Stromal cell of bone marrow (primary cell): ENCODE results near the gene MED16.
"Not testable (repeated sequence)": the region's sequence is repeated elsewhere in the genome, so short reads cannot be mapped to it uniquely, and the experiment has no call there.

ENCODE experiments used
- DNase-seq: peaks from one replicate; pipeline ENCODE4 v3.0.0-alpha.2; 2012; ENCODE audit warnings: low read depth

The MED16 gene

DNA sequence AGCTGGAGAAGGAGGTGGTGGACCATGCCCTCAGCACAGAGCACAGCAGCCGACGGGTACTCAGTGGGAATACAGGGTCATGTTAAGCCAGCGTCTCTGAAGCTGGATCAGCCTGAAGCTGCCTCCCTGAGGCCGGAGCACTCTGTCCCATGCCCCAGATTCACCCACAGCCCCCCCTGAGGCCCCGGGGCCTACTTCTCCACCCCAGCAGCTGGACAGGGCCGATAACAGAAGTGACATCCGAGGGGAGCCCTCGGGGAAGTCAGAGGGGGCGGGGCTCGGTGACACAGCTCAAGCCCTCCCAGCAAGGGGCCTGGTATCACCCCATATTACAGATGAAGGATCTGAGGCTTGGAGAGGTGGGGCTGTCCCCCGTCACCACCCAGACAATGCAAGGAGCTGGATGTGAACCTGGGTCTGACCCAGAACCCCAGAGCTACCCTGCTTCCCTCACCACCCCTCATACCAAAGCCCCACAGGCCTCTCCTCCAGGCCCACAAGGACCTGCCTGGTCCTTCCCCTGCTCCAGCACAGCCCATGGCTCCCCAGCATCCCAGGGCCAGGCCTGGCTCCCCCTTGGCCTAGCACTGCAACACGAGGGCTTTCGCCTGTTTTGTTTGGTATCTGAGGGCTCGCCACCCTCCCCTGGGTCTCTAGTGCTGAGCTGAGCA, 14.3 kb upstream of the MED16 start:
- no peak for DNase-seq

DNA sequence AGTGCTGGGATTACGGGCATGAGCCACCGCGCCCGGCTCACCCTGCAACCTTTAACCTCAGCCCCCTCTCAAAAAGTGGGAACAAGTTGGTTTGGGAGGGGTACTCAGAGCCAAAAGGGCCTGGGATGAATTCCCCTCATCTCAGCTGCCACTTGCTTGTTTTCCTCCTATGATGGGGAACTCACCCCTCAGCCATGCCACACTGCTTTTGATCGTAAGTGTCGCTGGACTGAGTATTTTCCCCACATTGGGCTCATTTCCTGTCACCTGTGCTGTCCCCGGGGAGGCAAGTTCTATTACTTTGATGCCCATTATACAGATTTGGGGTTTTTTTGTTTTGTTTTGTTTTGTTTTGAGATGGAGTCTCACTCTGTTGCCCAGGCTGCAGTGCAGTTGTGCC, 13.5 kb upstream of the MED16 start:
- no peak for DNase-seq

DNA sequence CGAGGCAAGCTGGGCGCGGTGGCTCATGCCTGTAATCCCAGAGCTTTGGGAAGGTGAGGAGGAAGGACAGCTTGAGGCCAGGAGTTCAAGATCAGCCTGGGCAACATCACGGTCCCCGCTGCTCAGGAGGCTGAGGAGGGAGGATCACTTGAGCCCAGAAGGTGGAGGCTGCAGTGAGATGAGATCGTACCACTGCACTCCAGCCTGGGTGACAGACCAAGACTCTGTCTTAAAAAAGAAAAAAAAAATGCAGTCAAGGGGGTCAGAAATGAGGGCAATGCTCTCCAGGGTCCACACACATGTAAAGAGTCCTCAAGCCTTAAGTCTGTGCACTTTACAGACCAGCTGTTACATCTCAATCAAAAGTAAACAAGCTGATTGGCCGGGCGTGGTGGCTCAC, 11.6 kb upstream of the MED16 start:
- DNase-seq, result no peak

DNA sequence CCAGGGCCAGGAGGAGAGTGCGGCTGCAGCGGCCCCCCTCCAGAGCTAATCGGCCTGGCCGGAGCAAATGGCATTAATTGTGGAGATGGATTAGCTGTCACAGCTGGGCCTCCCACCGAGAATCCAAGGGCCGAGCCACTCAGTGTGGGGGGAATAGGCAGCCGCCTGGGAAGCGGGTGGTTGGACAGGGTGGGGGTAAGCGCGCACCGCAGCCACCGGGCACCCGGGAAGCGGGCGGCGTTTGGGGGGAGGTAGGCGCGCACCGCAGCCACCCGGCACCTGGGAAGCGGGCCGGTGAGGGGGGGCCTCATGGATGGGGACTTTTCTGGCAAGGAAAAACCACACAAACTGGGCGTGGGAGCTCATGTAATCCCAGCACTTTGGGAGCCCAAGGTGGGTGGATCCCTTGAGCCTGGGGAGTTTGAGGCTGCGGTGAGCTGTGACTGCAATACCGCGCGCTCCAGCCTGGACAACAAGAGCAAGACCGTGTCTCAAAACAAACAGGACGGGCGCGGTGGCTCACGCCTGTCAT, 10.3 kb upstream of the MED16 start:
- DNase-seq, result no peak

DNA sequence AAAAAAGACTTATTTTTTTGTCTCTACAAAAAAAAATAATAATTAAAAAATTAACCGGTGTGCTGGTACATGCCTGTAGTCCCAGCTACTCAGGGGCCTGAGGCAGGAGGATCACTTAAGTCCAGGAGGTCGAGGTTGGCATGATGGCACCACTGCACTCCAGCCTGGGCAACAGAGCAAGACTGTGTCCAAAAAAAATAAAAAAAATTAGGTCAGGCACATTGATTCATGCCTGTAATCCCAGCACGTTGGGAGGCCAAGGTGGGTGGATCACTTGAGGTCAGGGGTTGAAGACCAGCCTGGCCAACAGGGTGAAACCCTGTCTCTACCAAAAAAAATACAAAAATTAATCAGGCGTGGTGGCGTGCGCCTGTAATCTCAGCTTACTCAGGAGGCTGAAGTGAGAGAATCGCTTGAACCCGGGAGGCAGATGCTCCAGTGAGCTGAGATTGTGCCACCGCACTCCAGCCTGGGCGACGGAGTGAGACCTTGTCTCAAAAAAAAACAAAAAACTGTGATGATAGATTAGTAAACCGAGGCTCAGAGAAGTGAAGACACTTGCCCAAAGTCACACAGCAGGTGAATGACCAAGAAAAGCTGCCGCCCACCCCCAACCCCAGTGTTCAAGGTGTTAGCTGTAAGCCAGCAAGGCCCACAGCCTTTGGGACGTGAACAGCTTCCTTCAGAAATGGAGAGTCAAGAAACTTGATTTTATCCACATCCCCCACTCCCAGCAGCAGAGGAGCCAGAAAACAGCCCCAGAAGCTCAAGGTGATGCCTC, 9.6 kb upstream of the MED16 start:
- no peak for DNase-seq

DNA sequence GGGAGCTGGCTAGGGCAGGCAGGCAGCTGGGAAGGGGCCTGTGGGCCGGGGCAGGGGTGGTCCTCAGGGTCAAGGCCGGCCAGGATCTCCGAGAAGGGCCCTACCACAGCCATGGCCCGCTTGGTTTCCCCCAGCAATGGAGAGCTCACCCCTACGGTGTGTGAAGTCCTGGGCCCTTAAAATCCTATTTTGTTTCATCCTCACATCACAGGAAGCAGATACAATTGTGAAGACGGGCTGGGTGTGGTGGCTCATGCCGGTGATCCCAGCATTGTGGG, 9.0 kb upstream of the MED16 start:
- no peak for DNase-seq

DNA sequence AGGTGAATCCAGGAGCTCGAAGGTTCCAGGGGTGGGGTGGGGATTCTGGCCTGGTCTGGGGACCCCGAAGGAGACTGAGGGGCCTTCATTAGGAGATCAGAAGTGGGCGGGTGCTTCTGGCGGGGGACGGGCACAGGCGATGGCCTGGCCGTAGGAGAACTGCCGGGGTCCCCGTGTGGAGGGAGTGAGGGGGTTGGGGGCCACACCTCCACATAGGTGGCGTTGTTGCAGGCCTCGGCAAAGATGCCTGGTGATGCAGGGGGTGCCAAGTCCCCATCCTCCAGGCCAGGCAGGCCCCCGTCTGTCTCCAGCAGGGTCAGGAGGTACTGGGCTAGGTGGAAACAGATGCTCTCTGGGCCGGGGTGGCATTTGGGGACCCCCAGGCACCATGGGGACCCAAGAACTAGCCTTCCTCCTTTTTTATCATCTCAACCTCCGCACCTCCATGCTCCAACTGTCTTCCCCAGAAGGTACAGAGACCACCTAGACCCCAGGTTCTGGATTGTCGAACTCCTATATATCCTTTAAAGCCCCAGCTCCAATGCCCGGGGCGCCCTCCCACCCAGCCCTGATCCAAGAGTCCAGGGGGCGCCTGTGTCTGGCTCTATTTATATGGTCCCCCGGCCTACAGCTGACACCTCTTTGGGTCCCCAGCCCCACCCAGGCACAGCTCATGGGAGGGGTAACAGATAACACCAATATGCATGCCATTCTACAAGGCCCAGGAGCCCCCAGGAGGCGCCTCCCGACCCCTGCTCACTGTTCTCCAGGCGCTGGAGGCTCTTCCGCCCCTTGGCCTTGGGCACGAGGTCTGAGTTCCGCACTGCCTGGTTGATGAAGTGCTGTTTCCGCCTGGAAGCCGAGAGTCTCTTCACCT, 8.5 kb upstream of the MED16 start:
- no peak for DNase-seq

DNA sequence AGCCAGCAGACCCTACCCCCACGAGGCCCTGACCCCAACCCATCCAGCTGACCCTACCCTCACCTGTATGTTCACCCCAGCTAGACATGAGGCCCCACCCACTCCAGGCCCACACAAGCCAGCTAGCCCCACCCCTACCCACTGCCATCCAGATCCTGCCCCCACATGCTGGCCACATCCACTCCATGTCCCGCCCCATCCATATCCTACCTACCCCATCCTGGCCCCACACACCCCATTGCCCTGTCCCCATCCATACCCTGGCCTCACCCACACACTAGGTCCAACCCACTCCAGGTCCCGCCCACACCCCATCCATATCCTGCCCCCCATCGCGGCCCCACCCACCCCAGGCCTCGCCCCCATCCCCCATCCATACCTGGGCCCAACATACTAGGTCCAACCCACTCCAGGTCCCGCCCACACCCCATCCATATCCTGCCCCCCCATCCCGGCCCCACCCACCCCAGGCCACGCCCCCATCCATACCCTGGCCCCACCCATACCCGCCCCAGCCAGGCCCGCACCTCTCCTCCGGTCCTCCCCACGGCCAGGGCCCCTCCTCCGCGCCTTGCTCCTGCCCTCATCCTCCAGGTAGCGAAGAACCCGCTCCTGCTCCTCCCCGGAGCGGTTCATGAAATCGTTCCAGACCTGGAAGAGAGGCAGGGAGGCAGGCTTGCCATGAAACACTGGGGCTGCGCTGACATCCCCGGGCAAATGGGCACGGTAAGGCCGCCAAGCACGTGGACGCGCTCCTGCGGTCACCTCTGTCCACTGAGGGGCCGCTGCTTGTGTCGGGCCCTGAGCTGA, 7.5 kb upstream of the MED16 start:
- DNase-seq, result no peak

DNA sequence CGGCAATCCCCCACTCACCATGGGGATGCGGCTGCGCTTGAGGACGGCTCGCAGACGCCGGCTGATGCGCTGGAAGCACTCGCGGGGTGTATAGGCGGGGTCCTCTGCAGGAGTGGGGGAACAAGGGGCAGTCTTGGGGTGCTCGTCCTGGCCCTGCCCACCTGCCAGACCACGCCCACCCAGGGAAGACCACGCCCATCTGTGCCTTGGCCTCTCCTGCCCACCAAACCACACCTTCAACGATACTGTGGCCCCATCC, 7.0 kb upstream of the MED16 start:
- DNase-seq, result no peak

DNA sequence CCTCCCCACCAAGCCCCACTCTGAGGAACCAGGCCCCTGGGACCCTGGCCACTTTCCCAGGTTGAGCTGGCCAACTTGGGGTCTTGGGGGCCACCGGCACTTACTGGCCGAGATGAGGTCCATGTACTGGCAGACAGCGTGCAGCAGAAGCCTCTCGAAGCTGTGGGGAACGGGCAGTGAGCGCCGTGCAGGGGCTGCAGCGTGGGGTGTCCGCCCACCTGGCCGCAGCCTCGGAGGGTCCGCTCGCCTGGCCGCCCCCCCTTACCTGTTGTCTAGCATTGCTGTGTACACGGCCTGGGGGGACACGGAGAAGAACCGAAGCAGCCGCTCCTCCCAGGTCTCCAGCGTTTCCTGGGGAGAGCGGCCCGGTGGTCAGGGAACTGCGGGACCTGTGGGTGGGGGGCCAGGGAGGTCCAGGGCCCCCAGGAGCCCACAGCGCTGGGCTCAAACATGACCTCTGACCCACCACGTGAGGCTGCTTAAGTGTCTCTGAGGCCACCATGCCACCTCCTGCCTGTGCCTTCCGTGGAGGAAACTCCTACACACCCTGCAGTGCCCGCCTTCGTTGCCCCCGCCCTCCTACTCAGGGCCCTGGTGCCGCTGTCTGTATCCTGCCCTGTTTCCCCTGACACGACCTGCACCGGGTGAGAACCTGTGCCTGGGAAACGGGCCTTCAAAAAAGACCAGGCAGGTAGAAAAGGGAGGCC, 6.5 kb upstream of the MED16 start:
- DNase-seq, result no peak

DNA sequence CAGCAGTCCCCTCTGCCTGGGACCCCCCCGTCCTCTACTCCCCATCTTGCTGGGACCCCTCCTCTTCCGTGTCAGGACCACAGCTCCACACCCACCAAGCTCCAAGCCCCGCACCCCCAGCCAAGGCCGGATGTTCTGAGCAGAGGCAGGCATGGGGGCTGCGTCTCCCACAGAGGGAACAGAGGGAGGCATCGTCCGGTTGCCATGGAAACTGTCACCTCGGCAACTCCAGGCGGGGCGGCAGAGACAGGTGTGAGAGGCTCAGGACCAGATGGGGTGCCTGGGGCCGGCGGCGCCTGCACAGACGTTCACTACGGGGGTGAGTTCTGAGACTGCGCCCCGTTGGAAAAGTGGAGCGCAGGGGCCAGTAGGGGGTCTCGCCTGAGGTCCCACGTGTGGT, 5.7 kb upstream of the MED16 start:
- DNase-seq, result no peak

DNA sequence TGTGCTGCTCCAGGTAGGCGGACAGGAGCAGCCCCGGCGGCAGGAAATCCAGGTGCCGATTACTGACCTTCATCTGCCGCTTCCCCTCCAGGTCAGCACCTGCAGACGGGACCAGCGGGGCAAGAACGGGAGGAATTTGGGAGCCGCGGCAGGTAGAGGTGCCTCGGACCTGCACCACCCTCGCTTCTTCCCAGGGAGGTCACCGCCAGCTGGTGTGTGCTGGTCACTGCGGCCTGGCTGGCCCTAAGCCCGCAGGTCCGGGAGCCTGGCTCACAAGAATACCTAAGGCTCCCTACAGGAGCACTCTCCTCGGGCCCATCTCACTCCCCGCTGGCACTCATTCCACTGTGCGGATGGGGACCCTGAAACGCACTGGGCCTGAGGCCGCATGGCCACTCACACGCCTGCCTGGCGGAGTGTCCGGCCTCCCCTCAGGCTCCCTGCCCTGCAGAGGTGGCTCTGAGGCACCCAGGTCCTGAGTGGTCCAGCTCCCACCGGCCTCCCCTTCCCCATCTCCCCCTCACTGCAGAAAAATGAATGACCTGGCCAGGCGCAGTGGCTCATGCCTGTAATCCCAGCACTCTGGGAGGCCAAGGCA, 4.6 kb upstream of the MED16 start:
- DNase-seq, result no peak

DNA sequence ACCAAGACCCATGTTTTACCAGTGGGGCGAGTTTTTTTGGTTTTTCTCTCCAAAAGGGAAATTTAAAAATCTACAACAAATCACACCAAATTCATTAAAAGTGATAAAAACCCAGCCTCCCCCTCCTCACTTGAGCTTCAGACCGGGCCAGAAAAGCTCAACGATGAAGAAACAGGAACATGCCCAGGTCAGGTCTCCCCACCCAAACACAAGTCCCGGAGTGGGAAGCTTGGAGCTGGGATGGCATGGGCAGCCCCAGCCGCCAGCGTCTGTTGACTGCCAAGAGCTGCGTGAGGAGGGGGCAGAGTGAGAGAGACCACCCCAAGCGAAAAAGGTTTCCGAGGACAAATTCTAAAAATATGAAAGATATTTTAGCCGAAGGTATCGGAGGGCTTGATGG, 4.0 kb upstream of the MED16 start:
- DNase-seq, result no peak

DNA sequence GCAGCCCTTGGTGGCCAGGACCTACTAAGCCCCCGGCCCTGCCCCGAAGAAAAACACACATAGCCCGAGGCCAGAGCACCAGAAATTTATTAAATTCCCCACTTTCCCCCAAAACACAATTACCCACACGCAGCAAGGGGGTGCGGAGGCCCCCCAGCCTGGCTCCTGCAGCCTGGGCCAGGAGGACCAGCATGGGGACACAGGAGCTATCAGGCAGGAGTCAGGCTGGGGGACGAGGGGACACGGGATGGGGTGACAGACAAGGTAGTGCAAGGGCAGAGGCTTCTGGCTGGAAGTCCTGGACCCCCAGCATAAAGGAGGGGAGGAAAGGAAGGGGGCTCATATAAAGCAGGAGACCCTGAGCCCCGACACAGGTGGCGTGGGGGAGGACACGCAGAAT, 3.4 kb upstream of the MED16 start:
- no peak for DNase-seq

DNA sequence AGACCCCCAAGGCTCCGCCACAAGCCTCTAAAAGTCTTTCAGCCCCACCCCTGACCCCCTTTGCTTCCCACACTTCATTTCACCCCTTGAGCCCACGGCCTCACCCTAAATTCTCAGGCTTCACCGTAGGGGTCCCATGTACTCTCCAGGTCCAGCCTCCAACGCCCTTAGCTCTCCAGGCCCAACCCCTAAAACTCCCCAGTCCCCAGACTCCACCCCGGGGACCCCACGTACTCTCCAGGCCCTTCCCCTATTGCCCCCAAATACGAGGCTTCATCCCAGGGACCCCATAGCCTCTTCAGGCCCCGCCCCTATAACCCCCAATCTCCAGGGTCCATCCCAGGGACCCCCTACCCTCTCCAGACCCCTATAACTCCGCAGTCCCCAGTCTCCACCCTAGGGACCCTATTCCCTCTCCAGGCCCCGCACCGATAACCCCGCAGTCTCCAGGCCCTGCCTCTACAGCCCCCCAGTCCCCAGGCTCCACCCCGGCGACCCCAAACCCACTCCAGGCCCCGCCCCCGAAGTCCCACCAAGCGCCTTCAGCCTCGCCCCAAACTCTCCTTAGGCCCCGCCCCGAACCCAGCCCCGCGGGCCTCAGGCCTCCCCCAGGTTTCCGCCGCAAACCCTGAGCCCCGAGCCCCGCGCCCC, 619 bp downstream of the MED16 start:
- DNase-seq, result no peak

DNA sequence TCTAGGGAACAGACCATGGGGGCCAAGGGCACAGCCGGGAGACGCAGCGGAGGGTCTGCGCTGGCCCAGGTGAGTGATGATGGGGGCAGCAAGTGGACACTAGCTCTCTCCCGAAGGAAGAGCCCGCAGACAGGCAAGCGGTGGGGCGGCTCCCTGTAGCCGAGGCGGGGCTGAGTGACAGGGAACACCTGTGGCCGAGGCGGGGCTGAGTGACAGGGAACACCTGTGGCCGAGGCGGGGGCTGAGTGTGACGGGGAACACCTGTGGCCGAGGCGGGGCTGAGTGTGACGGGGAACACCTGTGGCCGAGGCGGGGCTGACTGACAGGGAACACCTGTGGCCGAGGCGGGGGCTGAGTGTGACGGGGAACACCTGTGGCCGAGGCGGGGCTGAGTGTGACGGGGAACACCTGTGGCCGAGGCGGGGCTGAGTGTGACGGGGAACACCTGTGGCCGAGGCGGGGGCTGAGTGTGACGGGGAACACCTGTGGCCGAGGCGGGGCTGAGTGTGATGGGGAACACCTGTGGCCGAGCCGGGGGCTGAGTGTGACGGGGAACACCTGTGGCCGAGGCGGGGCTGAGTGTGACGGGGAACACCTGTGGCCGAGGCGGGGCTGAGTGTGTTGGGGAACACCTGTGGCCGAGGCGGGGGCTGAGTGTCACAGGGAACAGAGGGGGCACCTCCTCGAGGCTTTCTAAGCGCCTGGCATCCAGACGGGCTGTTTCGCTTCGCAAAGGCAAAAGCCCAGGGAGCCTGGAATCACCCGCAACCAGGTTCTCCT, 1.4 kb downstream of the MED16 start:
- DNase-seq, result not testable (repeated sequence)

DNA sequence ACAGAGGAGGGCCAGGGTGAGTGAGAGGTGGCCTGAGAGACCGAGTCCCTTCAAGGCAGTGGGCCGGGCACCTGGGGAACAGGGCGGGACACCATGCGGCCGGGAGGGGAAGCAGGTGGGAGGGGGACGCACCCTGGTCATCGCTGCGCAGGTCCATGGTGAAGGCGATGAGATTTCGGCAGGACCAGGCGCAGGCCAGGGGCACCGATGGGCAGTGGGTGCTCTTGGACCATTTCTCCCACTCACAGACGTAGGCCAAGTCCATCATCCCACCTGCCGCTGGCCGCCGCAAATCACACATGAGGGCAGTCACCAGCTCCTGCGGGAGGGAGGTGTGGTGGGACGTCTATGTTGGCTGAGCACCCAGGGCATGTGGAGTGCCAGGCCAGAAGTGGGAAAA, 2.2 kb downstream of the MED16 start:
- no peak for DNase-seq

DNA sequence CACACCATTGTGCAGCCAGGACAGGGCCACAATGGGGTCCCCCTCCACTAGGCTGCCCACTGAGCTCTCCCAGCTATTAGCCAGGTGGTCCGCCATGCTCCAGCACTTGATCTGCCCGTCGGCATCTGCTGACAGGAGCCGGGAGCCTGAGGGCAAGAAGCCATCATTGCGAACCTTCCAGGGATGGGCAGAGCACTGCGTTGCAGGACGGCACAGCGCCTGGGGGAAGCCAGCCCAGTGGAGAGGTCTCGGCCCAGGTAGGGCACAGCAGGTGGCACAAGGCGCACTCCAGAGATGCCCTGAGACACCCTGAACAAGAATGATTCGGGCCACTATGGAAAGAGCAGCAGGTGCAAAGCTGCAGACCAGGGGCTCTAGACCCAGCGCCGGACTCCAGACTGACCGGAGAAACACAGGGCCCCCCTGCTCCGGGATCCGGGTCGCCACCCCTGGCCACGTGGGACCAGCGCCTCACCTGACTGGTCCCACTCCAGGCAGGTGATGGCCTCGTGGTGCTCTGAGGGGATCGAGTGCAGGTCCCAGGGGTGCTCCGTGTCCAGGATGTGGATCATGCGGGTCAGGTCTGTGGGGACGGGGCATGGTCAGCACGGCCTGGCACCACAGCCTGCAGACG, 3.2 kb downstream of the MED16 start:
- DNase-seq, result no peak

DNA sequence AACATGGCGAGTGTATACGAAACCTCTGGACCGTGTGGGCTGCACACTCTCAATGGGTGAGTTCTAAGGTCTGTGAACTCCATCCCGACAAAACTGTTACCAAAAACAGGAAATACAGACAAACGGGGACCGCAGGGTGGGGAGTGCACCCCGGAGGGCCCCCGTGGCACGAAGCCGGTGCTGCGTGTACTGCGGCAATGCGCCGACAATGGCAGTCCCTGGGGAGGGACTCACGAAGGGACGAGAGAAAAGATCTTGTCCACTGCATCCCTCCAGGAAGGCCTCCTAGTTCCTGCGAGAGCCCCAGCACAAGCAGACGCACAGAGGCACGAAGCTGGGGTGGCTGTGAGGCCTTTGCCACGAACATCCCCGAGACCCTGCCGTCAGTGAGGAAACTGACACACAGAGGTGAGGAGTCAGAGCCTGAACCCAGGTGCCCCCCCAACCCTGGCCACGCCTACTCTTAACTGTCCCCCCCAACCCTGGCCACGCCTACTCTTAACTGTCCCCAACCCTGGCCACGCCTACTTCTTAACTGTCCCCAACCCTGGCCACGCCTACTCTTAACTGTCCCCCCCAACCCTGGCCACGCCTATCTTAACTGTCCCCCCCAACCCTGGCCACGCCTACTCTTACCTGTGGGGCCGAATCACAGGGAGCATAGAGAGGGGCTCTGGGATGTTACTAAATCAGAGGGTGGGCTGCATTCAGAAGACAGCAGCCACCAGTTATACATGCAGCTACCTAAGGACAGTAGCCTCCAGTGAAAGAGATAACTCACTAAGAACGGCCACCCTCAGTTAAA, 4.2 kb downstream of the MED16 start:
- no peak for DNase-seq
